Measurements from ENCODE around the gene DNAJC13.
A peak's percentile ranks its signal among the peaks of the same experiment; 100 is the strongest.

Gene DNAJC13

GRCh38 chr3:132405609-132406299, 11.5 kb upstream of the DNAJC13 start:
- no peak for DNase-seq

- DNase-seq, result no peak
These were observed 10.7 kb upstream of the DNAJC13 start for GRCh38 chr3:132406587-132406986.

- no peak for DNase-seq
These were observed 10.3 kb upstream of the DNAJC13 start for GRCh38 chr3:132407025-132407424.

GRCh38 chr3:132414841-132415240, 2.5 kb upstream of the DNAJC13 start:
- DNase-seq, result no peak

GRCh38 chr3:132416161-132416560, 1.1 kb upstream of the DNAJC13 start:
- no peak for DNase-seq

- DNase-seq, result no peak
These were observed 551 bp downstream of the DNAJC13 start for GRCh38 chr3:132417695-132418411.

- DNase-seq, result no peak
These were observed 1.6 kb downstream of the DNAJC13 start for GRCh38 chr3:132418916-132419315.

GRCh38 chr3:132421832-132422231, 4.5 kb downstream of the DNAJC13 start:
- DNase-seq, result no peak

GRCh38 chr3:132422531-132422930, 5.2 kb downstream of the DNAJC13 start:
- DNase-seq, result no peak

GRCh38 chr3:132432639-132433038, 15.3 kb downstream of the DNAJC13 start:
- no peak for DNase-seq

GRCh38 chr3:132433121-132433520, 15.8 kb downstream of the DNAJC13 start:
- no peak for DNase-seq

- no peak for DNase-seq
These were observed 18.1 kb downstream of the DNAJC13 start for GRCh38 chr3:132435224-132435910.

- DNase-seq, result no peak
These were observed 18.7 kb downstream of the DNAJC13 start for GRCh38 chr3:132435911-132436425.

- DNase-seq, result no peak
These were observed 26.1 kb downstream of the DNAJC13 start for GRCh38 chr3:132443421-132443820.

- no peak for DNase-seq
These were observed 27.1 kb downstream of the DNAJC13 start for GRCh38 chr3:132444383-132444782.

GRCh38 chr3:132445817-132446216, 28.5 kb downstream of the DNAJC13 start:
- no peak for DNase-seq

GRCh38 chr3:132448216-132448961, 31.1 kb downstream of the DNAJC13 start:
- peak; percentile 1 for DNase-seq

GRCh38 chr3:132456136-132456535, 38.8 kb downstream of the DNAJC13 start:
- DNase-seq, result no peak

- DNase-seq, result no peak
These were observed 39.3 kb downstream of the DNAJC13 start for GRCh38 chr3:132456571-132456970.

- DNase-seq, result no peak
These were observed 40.0 kb downstream of the DNAJC13 start for GRCh38 chr3:132457286-132457685.

GRCh38 chr3:132459551-132459950, 42.2 kb downstream of the DNAJC13 start:
- DNase-seq, result no peak

GRCh38 chr3:132461544-132461943, 44.2 kb downstream of the DNAJC13 start:
- no peak for DNase-seq

GRCh38 chr3:132464066-132464465, 46.8 kb downstream of the DNAJC13 start:
- no peak for DNase-seq

All from CD4-positive, alpha-beta T cell treated with Interferon gamma for 1 hour (primary cell).